Measurements from ENCODE around the gene PLOD3. TPM values are rescaled to one million over a fixed set of nuclear protein-coding genes. Genes with fewer than 3 reads are reported as not detected.
A peak's percentile ranks its signal among the peaks of the same experiment; 100 is the strongest.
"Not testable (repeated sequence)": the region's sequence is repeated elsewhere in the genome, so short reads cannot be mapped to it uniquely, and the experiment has no call there.

PLOD3 gene, protein sequence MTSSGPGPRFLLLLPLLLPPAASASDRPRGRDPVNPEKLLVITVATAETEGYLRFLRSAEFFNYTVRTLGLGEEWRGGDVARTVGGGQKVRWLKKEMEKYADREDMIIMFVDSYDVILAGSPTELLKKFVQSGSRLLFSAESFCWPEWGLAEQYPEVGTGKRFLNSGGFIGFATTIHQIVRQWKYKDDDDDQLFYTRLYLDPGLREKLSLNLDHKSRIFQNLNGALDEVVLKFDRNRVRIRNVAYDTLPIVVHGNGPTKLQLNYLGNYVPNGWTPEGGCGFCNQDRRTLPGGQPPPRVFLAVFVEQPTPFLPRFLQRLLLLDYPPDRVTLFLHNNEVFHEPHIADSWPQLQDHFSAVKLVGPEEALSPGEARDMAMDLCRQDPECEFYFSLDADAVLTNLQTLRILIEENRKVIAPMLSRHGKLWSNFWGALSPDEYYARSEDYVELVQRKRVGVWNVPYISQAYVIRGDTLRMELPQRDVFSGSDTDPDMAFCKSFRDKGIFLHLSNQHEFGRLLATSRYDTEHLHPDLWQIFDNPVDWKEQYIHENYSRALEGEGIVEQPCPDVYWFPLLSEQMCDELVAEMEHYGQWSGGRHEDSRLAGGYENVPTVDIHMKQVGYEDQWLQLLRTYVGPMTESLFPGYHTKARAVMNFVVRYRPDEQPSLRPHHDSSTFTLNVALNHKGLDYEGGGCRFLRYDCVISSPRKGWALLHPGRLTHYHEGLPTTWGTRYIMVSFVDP
- total RNA-seq (2022) (125 and 134 TPM in 2 replicates), Bru-seq, nascent RNA (percentile 60 among the genes with signal in this experiment), BruChase-seq, experiment 1, labeled RNA remaining after a 6-hour chase (percentile 80 among the genes with signal in this experiment), BruChase-seq, experiment 2, labeled RNA remaining after a 2-hour chase (percentile 74 among the genes with signal in this experiment)
- long read RNA-seq, transcript PLOD3-201 (19 exons, 2,920 nt), result major isoform, 172 of 226 reads
- long read RNA-seq, partial matches to known transcripts, result 23 of 226 reads
- long read RNA-seq, other reads (novel, unspliced or antisense), result 30 of 226 reads

DNA sequence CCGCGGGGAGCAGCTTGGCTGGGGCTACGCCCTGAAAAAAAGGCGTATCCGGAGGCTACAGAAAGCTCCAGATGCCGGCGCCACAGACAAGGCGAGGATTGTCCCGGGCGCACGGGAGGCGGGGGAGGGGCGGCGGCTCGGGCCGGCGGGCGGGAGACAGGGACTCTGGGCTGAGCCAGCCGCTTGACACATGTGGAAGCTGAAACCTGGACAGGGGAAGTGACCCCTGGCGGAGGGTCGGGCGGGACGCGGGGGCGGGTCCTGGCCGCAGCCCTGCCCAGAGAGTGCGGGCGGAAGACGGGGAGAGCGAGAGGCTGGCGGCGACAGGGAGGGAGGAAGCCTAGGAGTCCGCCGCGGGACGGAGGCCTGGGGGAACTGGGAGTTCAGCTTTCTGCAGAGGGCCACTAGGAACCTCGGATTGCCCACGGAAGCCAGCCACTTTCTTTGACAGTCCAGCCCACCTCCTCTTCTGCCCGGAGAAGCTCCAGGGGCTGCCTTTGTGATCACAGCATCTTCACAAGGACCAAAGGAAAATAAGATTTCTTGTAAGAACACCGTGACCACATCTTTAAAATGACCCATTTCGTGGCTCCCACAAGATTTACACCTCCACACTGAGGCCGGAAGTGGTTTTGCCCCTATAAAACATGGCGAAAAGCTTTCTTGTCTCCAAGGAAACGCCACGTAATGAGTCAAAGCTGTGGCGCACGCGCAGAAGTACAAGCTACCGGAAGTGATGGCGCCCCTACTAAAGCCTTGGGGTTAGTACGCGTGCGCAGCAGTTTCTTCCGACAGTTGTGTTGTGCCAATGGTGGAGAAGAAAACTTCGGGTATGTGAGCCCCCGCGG, at the start of gene PLOD3, which contains the start of gene ZNHIT1:
Gene PLOD3, minus strand, starts transcription at position 194 of the 848 bp plus-strand sequence. CDS start 307 bp downstream, outside the sequence.
Gene ZNHIT1, plus strand, starts transcription at position 778 of the 848 bp plus-strand sequence. Its CDS starts 31 bp downstream, at position 809.
- no TSS peak for BruUV-seq (replicated peaks)

DNA sequence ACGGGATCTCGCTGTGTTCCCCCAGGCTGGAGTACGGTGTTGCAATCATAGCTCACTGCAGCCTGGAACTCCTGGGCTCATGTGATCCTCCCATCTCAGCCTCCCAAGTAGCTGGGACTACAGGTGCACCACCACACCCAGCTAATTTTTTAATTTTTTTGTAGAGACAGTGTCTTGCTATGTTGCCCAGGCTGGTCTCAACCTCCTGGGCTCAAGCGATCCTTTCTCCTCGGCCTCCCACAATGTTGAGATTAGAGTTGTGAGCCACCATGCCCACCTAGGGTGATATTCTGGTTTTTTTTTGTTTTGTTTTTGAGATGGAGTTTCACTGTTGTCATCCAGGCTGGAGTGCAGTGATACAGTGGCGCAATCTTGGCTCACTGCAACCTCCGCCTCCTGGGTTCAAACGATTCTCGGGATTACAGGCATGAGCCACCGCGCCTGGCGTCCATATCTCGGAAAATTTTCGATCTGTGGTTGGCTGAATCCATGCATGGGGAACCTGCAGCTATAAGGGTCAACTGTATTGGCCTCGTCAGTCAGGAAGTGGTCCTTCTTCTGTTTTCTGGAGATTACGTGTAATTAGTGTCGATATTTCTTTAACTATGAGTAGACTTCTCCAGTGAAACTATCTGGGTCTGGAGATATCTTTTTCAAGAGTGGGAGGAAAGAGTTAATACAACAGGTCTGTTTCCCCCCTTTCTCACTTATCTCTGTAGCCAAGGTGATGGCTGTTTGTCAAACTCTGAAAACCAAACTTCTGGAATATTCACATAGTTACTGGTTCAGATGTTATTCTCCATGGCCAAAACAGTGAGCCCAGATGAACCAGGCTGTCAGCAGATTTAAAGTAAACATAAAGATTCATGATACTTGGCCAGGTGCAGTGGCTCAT, 48.5 kb upstream of the PLOD3 start:
- Mint-ChIP-seq H3K27me3 (ENCODE audit: insufficient read depth, unreplicated experiment) (no peaks in the 10 kb centered on the region), H3K27ac (ENCODE audit: low read depth, unreplicated experiment) (no peak overlapping the region), H3K4me3 (ENCODE audit: unreplicated experiment) (no peak overlapping the region), H3K4me1 (ENCODE audit: insufficient read depth, unreplicated experiment) (no peaks in the 10 kb centered on the region), H3K9me3 (ENCODE audit: unreplicated experiment) (no peaks in the 10 kb centered on the region), H3K36me3 (ENCODE audit: insufficient read depth, unreplicated experiment) (no peaks in the 10 kb centered on the region)
- TF ChIP-seq, protein P1, sequence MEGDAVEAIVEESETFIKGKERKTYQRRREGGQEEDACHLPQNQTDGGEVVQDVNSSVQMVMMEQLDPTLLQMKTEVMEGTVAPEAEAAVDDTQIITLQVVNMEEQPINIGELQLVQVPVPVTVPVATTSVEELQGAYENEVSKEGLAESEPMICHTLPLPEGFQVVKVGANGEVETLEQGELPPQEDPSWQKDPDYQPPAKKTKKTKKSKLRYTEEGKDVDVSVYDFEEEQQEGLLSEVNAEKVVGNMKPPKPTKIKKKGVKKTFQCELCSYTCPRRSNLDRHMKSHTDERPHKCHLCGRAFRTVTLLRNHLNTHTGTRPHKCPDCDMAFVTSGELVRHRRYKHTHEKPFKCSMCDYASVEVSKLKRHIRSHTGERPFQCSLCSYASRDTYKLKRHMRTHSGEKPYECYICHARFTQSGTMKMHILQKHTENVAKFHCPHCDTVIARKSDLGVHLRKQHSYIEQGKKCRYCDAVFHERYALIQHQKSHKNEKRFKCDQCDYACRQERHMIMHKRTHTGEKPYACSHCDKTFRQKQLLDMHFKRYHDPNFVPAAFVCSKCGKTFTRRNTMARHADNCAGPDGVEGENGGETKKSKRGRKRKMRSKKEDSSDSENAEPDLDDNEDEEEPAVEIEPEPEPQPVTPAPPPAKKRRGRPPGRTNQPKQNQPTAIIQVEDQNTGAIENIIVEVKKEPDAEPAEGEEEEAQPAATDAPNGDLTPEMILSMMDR (IDR thresholded peaks at IDR 0.05; ENCODE audit: unreplicated experiment), result no peak
- no peak for DNase-seq (ENCODE audit: unreplicated experiment)
- POLR2A ChIA-PET, result interaction anchor here (0.6 kb wide), 1 partner anchor 56 kb away, joined by 3 read pairs; the partner anchor contains the start of gene IFT22
- intact Hi-C loops (cut with micrococcal nuclease), result no loop called here
- no TSS peak for BruUV-seq (replicated peaks)
- CTCF ChIA-PET, result interaction anchor here (0.9 to 2.1 kb wide), 4 partner anchors 10 to 21 kb away, joined by 3 to 10 read pairs (median 3); no protein-coding TSS in a partner anchor

More for the DNA sequence above, at the start of gene PLOD3, which contains the start of gene ZNHIT1:
- Mint-ChIP-seq H3K4me3 (ENCODE audit: unreplicated experiment) (peak within 1 kb of the TSS; percentile 99), H3K36me3 (ENCODE audit: insufficient read depth, unreplicated experiment) (peaks cover 45% of the 10 kb centered on the region), H3K4me1 (ENCODE audit: insufficient read depth, unreplicated experiment) (peaks cover 29% of the 10 kb centered on the region), H3K27me3 (ENCODE audit: insufficient read depth, unreplicated experiment) (no peaks in the 10 kb centered on the region), H3K9me3 (ENCODE audit: unreplicated experiment) (no peaks in the 10 kb centered on the region), H3K27ac (ENCODE audit: low read depth, unreplicated experiment) (peak within 1 kb of the TSS; percentile 94)
- TF ChIP-seq, protein P1 (IDR thresholded peaks at IDR 0.05; ENCODE audit: unreplicated experiment), result no peak
- ChIA-PET POLR2A (interaction anchor here (0.6 to 3.1 kb wide), 35 partner anchors 9 to 1146 kb away, joined by 3 to 78 read pairs (median 5); partner anchors contain the start of genes AP1S1, FBXO24, FIS1 and LRCH4), CTCF (interaction anchor here (0.6 to 4.5 kb wide), 15 partner anchors 11 to 91 kb away, joined by 3 to 23 read pairs (median 4); partner anchors contain the start of genes FIS1 and MOGAT3)
- intact Hi-C loops (cut with micrococcal nuclease), result loop anchor here (1.0 kb wide), 1 partner anchor 27 kb away; no protein-coding TSS in a partner anchor
- DNase-seq (ENCODE audit: unreplicated experiment), result peak; percentile 99

DNA sequence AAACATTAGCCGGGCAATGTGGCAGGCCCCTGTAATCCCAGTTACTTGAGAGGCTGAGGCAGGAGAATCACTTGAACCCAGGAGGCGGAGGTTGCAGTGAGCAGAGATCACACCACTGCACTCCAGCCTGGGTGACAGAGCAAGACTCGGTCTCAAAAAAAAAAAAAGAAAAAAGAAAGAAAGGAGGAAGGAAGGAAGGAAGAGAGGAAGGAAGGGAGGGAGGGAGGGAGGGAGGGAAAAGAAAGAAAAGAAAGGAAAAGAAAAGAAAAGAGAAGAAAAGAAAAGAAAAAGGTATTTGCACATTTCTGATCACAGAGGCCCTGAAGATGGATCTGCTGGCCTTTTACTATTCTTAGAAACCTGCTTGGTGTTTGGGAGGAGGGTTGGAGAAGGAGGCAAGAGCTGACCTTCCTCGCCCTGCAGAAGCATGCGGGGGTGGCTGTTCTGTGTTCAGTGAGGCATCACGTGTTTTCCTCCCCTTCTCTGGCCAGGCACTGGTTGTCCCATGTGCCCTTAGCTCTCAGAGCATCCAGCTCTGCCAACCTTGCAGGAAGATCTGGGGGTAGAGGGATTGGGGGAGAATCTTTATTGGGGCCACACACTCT, 46.8 kb upstream of the PLOD3 start:
- H3K27ac Mint-ChIP-seq (ENCODE audit: low read depth, unreplicated experiment); H3K36me3 Mint-ChIP-seq (ENCODE audit: insufficient read depth, unreplicated experiment); intact Hi-C loops (cut with micrococcal nuclease); H3K9me3 Mint-ChIP-seq (ENCODE audit: unreplicated experiment); BruUV-seq (replicated peaks); H3K4me1 Mint-ChIP-seq (ENCODE audit: insufficient read depth, unreplicated experiment); H3K27me3 Mint-ChIP-seq (ENCODE audit: insufficient read depth, unreplicated experiment); H3K4me3 Mint-ChIP-seq (ENCODE audit: unreplicated experiment): not testable (repeated sequence)
- CTCF ChIA-PET, result interaction anchor here (0.5 to 2.1 kb wide), 2 partner anchors 19 to 206 kb away, joined by 3 to 10 read pairs; no protein-coding TSS in a partner anchor
- POLR2A ChIA-PET, result interaction anchor here (0.7 kb wide), 1 partner anchor 20 kb away, joined by 3 read pairs; no protein-coding TSS in a partner anchor
- DNase-seq (ENCODE audit: unreplicated experiment), result peak; percentile 19
